Measurements from ENCODE around the gene DTNA.
"Not testable (repeated sequence)": the region's sequence is repeated elsewhere in the genome, so short reads cannot be mapped to it uniquely, and the experiment has no call there.

The DTNA gene

GRCh38 chr18:34725737-34726136, 15.6 kb downstream of the DTNA start:
- DNase-seq (ENCODE audit: low spot score) = not testable (repeated sequence)

- DNase-seq (ENCODE audit: low spot score) = no peak
These were observed 16.3 kb downstream of the DTNA start for GRCh38 chr18:34726286-34727004.

- DNase-seq (ENCODE audit: low spot score) = no peak
These were observed 19.2 kb downstream of the DTNA start for GRCh38 chr18:34729264-34729663.

- DNase-seq (ENCODE audit: low spot score) = no peak
These were observed 19.8 kb downstream of the DTNA start for GRCh38 chr18:34729740-34730355.

GRCh38 chr18:34730774-34731173, 20.7 kb downstream of the DTNA start:
- no peak for DNase-seq (ENCODE audit: low spot score)

GRCh38 chr18:34734056-34734455, 24.0 kb downstream of the DTNA start:
- no peak for DNase-seq (ENCODE audit: low spot score)

- not testable (repeated sequence) for DNase-seq (ENCODE audit: low spot score)
These were observed 24.4 kb downstream of the DTNA start for GRCh38 chr18:34734526-34734925.

GRCh38 chr18:34738175-34738894, 28.2 kb downstream of the DTNA start:
- DNase-seq (ENCODE audit: low spot score) = no peak

- no peak for DNase-seq (ENCODE audit: low spot score)
These were observed 30.0 kb downstream of the DTNA start for GRCh38 chr18:34740101-34740500.

- no peak for DNase-seq (ENCODE audit: low spot score)
These were observed 30.6 kb downstream of the DTNA start for GRCh38 chr18:34740724-34741123.

- DNase-seq (ENCODE audit: low spot score) = no peak
These were observed 31.3 kb downstream of the DTNA start for GRCh38 chr18:34741401-34741800.

GRCh38 chr18:34742891-34743341, 32.8 kb downstream of the DTNA start:
- no peak for DNase-seq (ENCODE audit: low spot score)

GRCh38 chr18:34744569-34744968, 34.5 kb downstream of the DTNA start:
- no peak for DNase-seq (ENCODE audit: low spot score)

- no peak for DNase-seq (ENCODE audit: low spot score)
These were observed 36.5 kb downstream of the DTNA start for GRCh38 chr18:34746614-34747013.

- no peak for DNase-seq (ENCODE audit: low spot score)
These were observed 39.6 kb downstream of the DTNA start for GRCh38 chr18:34749721-34750120.

GRCh38 chr18:34752056-34752455, 42.0 kb downstream of the DTNA start:
- DNase-seq (ENCODE audit: low spot score) = no peak

- no peak for DNase-seq (ENCODE audit: low spot score)
These were observed 44.2 kb downstream of the DTNA start for GRCh38 chr18:34754300-34754699.

- no peak for DNase-seq (ENCODE audit: low spot score)
These were observed 47.6 kb downstream of the DTNA start for GRCh38 chr18:34757666-34758065.

GRCh38 chr18:34758378-34758948, 48.4 kb downstream of the DTNA start:
- no peak for DNase-seq (ENCODE audit: low spot score)

GRCh38 chr18:34760444-34760843, 50.3 kb downstream of the DTNA start:
- no peak for DNase-seq (ENCODE audit: low spot score)

GRCh38 chr18:34764451-34764850, 54.4 kb downstream of the DTNA start:
- no peak for DNase-seq (ENCODE audit: low spot score)

GRCh38 chr18:34767601-34768027, 57.5 kb downstream of the DTNA start:
- no peak for DNase-seq (ENCODE audit: low spot score)

- DNase-seq (ENCODE audit: low spot score) = no peak
These were observed 61.9 kb downstream of the DTNA start for GRCh38 chr18:34771958-34772357.
